GM18861 (cell line): Measurements from ENCODE around the gene COL17A1.

Source experiments
- ATAC-seq: cut with Tn5 transposase; IDR thresholded peaks from one replicate; pipeline ENCODE4 v1.9.1; 2021; ENCODE audit not compliant: unreplicated experiment

COL17A1 gene

DNA sequence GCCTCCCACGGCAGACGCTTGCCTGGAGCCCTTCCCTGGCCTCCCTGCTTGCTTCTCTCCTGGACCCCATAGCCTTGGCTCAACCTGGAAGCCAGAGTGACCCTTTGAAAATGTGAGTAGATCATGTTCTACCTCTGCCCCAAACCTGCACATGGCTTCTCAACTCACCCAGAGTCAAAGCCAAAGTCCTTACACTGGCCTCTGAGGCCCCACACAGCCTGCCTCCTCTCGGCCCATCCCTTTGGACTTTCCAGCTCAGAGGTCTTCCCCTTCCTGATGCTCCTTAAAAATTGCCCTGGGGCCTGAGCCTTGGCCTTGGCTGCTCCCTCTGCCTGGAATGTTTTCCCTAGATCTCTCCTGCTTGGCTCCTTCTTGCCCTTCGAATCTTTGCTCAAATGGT lies 32.5 kb downstream of the COL17A1 start:
- no peak for ATAC-seq

- no peak for ATAC-seq
These were observed 33.2 kb downstream of the COL17A1 start for GRCh38 chr10:104052431-104052830.

DNA sequence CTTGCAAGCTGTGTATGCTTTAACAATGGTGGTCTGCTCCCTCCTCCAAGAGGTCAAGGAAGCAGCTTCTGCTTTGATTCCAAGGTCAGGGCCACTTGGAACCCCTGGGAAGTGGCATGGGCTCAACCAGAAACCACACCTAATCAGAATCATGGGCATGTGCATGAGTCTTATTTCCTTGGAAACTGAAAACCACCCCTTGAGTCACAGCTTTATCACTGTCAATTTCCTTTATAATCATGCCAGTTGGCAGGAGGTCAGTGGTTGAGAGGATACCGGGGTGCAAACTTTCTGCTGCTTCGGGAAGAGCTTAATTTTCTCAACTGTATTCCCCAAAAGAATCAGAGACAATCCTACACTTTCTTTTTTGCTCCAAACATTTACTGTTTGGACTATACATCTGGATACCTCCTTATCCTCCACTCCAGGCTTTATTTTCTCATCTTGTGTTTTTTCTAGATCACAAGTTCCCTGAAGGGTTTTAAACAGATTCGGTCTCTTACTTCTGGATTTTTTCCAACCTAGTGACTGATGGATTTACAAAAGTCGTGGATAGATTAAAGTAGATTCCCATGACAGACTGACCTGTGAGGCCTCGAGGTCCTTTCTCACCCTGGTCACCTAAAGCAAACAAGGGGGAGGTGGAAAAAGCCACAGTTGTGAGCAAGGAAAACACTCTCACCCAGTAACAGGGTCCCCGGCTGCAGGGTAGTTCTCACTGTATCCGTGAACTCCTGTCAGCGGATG lies 36.0 kb downstream of the COL17A1 start:
- no peak for ATAC-seq

DNA sequence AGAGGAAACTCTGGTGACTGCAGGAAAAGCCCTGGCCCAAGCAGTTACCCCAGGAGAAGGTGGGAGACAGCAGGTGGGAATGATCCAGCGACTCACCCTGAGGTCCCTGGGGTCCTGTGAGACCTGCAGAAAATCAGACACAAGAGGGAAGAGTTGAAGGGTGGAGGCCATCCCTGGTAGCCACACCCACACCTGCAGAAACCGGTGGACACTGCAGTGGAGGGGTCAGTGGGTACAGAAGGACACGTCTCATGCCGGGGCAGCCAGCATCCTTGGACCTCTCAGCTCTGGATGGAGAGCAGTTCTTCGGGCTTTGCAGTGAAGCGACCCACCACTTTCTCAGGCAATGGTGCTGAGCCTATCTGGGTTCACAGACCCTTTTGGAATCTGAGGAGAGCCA lies 39.0 kb downstream of the COL17A1 start:
- ATAC-seq, result no peak

GRCh38 chr10:104045151-104046089 lies 40.3 kb downstream of the COL17A1 start:
- ATAC-seq, result no peak

GRCh38 chr10:104043854-104044253 lies 41.8 kb downstream of the COL17A1 start:
- ATAC-seq, result no peak

DNA sequence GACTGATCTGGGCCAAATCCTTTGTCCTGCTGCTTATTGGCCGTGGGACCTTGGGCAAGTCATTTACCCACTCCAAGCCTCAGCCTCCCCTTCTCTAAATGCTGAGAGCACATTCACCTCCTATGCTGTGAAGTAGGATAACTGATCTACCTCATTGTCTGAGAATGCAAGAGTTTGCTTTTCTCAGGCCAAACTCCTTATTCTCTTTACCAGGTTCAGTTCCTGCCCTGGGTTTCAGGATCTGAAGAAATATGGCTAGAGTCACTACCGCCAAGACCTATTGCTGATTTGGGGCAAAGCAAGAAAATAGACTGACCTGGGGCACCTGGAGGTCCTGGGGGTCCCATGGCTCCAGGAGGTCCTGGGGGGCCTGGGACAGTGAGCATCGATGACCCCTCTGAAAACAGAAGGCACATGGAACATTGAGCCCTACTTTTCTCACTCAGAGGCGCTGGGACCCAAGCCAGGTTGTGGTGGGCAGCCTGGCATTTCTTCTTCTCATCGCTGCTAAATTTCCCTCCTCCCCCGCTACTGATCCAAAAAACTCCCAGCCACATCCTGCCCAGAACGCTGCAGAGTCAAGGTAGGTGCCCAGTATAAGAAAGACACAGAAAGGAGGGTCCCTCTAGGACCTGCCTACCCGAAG lies 42.4 kb downstream of the COL17A1 start:
- ATAC-seq, result no peak

GRCh38 chr10:104041891-104042535 lies 43.7 kb downstream of the COL17A1 start:
- ATAC-seq, result no peak

DNA sequence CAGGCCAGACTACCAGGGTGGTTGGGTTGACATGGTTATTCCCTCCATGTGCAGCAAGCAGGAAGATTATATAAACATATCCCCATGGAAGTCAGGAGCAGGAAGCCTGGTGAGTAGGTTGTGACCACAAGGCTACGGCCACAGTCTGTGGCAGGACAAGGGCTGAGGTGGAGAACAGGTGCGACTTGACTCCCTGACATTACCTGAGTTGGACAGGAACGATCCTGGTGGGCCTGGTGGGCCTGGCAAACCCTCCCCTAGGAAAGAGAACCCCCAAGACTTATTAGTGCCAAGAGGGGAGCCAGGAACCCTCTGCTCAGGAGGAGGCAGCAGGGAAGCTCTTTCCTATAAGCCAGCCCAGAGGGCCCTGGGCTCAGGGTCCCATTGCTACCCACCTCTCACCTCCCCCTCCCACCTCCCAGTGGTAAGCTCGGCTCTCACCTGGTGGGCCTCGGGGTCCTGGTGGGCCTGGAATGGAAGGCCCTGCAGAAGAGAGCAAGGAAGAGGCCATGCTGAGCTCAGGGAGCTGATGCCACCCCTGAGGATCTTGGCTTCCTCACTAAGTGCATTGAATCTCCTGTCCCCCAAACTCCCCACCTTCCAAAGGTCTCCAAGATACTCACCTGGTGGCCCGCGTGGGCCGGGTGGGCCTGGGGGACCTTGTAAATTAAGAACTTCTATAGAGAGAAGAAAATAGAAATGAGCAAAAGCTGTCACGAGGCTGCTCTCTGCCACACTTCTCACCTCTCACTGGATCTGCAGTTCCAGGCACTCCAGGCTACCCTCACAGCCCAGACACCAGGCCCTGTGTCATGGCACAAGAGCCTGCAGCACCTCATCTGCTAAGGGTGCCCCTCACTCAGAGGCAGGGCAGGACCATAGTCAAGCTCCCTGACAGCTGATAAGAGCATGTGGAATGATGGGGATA lies 44.6 kb downstream of the COL17A1 start:
- ATAC-seq, result no peak

DNA sequence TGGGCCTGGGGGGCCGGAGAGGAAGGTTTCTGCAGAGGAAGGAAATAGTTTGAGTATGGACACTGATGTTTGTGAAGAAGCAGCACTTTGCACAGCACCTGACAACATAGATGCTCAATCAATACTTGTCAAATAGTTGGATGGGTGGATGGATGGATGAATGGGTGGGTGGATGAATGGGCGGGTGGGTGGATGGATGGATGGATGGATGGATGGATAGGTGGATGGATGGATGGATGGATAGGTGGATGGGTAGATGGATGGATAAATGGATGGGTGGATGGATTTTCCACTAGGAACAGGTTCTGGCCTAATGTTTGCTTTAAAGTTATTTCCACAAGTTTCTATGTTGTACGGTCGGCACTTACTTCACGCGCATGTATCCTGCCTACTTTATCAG lies 45.3 kb downstream of the COL17A1 start:
- no peak for ATAC-seq

GRCh38 chr10:104038958-104039752 lies 46.5 kb downstream of the COL17A1 start:
- no peak for ATAC-seq

DNA sequence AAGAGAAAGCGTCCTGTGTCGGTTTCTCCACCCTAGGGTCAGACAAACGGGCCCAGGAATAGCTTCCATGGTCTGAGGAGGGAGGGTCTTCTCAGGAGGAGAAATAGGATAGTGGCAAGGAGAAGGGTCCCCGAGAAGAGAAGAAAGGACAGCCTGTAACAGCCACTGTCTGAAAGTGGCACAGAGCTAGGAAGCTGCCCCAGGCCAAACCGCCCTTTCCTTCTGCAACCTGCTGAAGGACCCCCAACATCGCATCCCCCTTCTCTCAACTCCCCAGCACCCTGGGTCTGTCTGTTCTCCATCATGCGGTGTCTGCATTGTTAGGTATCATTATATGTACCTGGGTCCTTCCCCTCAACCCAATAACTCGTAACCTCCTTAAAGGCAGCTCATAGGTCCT lies 47.1 kb downstream of the COL17A1 start:
- ATAC-seq, result no peak

DNA sequence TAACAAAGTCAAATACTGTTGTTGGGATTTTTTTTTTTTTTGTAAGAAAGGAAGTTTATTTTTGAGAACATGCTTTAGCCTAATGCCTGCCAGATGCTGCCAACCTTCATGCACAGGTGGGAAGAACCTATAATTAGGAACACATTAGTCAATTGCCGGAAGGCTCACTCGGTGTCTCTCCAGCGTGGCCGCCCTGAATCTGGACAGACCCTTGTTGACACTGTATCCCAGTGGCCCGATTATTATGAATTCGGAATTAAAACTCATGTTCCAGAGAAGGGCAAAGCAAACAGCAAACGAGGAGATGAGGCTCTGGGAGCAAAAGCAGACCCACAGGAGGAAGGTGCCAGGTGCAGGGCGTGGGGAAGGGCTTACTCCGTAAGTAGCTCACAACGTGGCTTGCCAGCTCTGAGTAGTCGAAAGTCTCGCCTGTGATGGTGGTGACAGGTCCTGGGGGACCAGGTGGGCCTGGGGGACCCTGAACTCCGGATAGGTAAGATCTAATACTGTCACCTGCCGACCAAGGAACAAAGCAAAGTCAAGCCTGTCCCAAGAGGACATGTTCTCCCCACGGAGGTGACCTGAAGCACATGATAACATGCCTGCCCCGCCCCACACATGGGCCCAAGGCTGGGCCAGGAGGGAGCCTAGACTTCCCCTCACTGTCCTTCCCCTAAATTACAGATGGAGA lies 48.3 kb downstream of the COL17A1 start:
- no peak for ATAC-seq

DNA sequence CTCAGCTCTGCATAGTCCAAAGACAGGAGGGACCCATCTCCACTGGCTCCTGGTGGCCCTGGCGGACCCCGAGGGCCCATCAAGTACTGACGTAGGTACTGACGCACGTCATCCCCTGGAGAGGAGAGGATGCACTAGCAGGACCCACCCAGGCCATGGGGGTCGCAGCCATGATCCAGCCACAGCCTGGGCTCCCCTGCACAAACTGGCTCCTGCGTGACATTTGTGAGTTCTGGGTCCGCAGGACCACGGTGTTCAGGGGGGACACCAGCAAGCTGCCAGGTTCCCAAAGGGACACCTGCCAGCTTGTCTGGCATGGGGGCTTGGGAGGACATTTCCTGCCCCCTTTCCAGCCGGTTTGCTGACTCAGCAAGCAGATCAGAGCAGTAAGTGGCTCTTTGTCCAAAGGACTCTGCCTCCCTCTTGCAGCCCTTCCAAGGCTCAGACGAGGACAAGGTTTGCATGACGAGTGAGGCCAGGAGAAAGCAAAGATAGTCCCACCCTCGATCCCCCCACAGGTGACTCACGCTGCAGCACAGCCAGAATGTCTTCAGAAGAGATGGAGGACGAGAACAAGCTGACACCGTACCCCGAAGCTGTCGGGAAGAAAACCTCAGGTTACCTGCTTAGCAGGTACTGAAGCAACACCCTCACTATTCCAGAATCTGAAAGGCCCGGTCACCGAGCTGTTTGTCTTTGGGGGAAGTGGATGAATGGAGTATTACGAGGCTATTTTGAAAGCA lies 49.0 kb downstream of the COL17A1 start:
- no peak for ATAC-seq

DNA sequence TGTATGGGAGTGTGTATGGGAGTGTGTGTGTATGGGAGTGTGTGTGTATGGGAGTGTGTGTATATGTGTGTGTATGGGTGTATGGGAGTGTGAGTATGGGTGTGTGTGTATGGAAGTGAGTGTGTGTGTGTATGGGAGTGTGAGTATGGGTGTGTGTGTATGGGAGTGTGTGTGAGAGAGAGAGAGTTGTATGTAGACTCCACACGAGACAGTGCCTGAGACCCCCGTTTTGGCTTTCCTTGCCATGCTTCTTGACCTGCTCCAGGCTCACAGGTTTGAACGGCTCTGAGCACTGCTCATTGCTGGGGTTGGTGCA lies 49.7 kb downstream of the COL17A1 start:
- no peak for ATAC-seq

GRCh38 chr10:104035194-104036068 lies 50.2 kb downstream of the COL17A1 start:
- no peak for ATAC-seq
